SU-DHL-6 (cell line): ENCODE results near the gene CCSER2.

Source experiments
- H2AFZ ChIP-seq: fragments of 200-600 bp; sonication (generic); 2 replicates; pipeline ENCODE4 v1.6.1; 2014; ENCODE audit warnings: low read depth, mild to moderate bottlenecking, moderate library complexity, mixed read lengths, antibody characterized with exemption, low read length; ENCODE audit not compliant: severe bottlenecking
- H3F3A ChIP-seq: fragments of 200-600 bp; shearing (Covaris generic); 2 replicates; pipeline ENCODE4 v1.6.0; 2016; ENCODE audit warnings: antibody characterized with exemption, mild to moderate bottlenecking; ENCODE audit not compliant: insufficient read depth
- H3K27ac ChIP-seq: fragments of 200-600 bp; sonication (generic); 2 replicates; pipeline ENCODE4 v1.5.1; 2016; ENCODE audit warnings: low read depth, mild to moderate bottlenecking, low read length, moderate library complexity, mixed read lengths
- H3K27me3 ChIP-seq: fragments of 200-600 bp; sonication (generic), shearing (Covaris generic); 2 replicates; pipeline ENCODE4 v1.6.0; 2014; ENCODE audit warnings: mild to moderate bottlenecking, low read length
- H3K36me3 ChIP-seq: fragments of 200-600 bp; sonication (generic); 2 replicates; pipeline ENCODE4 v1.6.1; 2014; ENCODE audit warnings: mild to moderate bottlenecking, low read length, mixed read lengths
- H3K4me2 ChIP-seq: fragments of 300-600, 200-600 bp; shearing (Covaris generic), sonication (generic); 2 replicates; pipeline ENCODE4 v1.6.0; 2014; ENCODE audit warnings: low read length, low read depth, mild to moderate bottlenecking; ENCODE audit not compliant: poor library complexity, severe bottlenecking
- H3K4me3 ChIP-seq: fragments of 200-600 bp; sonication (generic); 2 replicates; pipeline ENCODE4 v1.5.1; 2014; ENCODE audit warnings: antibody characterized with exemption, low read length, mild to moderate bottlenecking, mixed read lengths; ENCODE audit not compliant: insufficient read depth, poor library complexity, severe bottlenecking
- H3K79me2 ChIP-seq: fragments of 200-600 bp; sonication (generic); 2 replicates; pipeline ENCODE4 v1.6.1; 2014; ENCODE audit warnings: mild to moderate bottlenecking, low read length, moderate library complexity; ENCODE audit not compliant: insufficient read depth
- H3K9ac ChIP-seq: fragments of 200-600 bp; sonication (generic); 2 replicates; pipeline ENCODE4 v1.7.0; 2014; ENCODE audit warnings: mild to moderate bottlenecking, low read length
- H3K9me2 ChIP-seq: fragments of 200-600 bp; sonication (generic); replicated peaks from 2 replicates; pipeline ENCODE4 v1.6.1; 2014; ENCODE audit warnings: low read length; ENCODE audit not compliant: insufficient read depth
- H3K9me3 ChIP-seq: fragments of 200-600 bp; sonication (generic); 2 replicates; pipeline ENCODE4 v1.6.1; 2014; ENCODE audit warnings: low read length, mixed read lengths; ENCODE audit not compliant: insufficient read depth
- H4K20me1 ChIP-seq: fragments of 200-600 bp; sonication (generic); 2 replicates; pipeline ENCODE4 v1.6.1; 2014; ENCODE audit warnings: low read depth, mild to moderate bottlenecking, antibody characterized with exemption, low read length, moderate library complexity, mixed read lengths
- EZH2phosphoT487 ChIP-seq: fragments of 200-600 bp; sonication (generic), shearing (Covaris generic); conservative IDR thresholded peaks from 2 replicates; pipeline ENCODE4 v1.6.1; 2018; ENCODE audit warnings: mild to moderate bottlenecking, antibody characterized with exemption, low read length, moderate library complexity, mixed read lengths
- TF ChIP-seq, protein P1 (sequence below): fragments of 200-600 bp; sonication (generic); IDR thresholded peaks from one replicate; pipeline ENCODE4 v1.5.1; 2017; ENCODE audit warnings: antibody characterized with exemption, mild to moderate bottlenecking, low read length, moderate library complexity; ENCODE audit not compliant: insufficient read depth, poor library complexity, severe bottlenecking

CCSER2 gene

DNA sequence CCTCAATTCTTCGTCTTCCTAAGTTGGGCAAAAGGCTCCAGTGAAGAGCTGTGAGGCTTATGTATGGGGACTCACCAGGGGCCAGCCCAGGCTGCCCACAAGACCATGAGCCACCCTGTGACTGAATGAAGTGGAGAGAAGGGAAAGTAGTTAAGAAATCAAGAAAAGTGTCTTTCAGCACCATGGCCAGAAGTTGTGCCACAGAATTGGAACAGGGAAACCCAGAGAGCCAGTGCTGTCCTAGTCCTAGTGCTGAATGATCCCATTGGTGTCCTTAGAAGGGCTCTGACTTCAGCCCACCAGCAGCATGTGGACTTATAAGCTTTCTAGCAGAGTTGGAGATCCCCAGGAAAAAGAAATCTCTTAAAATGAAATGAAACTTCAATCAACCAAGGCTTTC lies 37.0 kb upstream of the CCSER2 start:
- Histone ChIP-seq H3K4me3 (no peak overlapping the region), H3K79me2 (no peaks in the 10 kb centered on the region), H3K36me3 (no peaks in the 10 kb centered on the region), H4K20me1 (no peaks in the 10 kb centered on the region), H2AFZ (no peak overlapping the region), H3F3A (no peaks in the 10 kb centered on the region), H3K9me3 (no peaks in the 10 kb centered on the region), H3K4me2 (no peak overlapping the region), H3K9me2 (no peaks in the 10 kb centered on the region), H3K27me3 (no peaks in the 10 kb centered on the region; the same call in 1 of the 2 replicates), H3K27ac (no peak overlapping the region), H3K9ac (no peak overlapping the region)
- TF ChIP-seq, protein P1, sequence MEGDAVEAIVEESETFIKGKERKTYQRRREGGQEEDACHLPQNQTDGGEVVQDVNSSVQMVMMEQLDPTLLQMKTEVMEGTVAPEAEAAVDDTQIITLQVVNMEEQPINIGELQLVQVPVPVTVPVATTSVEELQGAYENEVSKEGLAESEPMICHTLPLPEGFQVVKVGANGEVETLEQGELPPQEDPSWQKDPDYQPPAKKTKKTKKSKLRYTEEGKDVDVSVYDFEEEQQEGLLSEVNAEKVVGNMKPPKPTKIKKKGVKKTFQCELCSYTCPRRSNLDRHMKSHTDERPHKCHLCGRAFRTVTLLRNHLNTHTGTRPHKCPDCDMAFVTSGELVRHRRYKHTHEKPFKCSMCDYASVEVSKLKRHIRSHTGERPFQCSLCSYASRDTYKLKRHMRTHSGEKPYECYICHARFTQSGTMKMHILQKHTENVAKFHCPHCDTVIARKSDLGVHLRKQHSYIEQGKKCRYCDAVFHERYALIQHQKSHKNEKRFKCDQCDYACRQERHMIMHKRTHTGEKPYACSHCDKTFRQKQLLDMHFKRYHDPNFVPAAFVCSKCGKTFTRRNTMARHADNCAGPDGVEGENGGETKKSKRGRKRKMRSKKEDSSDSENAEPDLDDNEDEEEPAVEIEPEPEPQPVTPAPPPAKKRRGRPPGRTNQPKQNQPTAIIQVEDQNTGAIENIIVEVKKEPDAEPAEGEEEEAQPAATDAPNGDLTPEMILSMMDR = no peak
- no peak for TF ChIP-seq EZH2phosphoT487

- Histone ChIP-seq H3K9me3 (no peaks in the 10 kb centered on the region), H3F3A (no peaks in the 10 kb centered on the region), H3K9me2 (no peaks in the 10 kb centered on the region), H2AFZ (no peak overlapping the region), H4K20me1 (no peaks in the 10 kb centered on the region), H3K27ac (no peak overlapping the region), H3K27me3 (no peaks in the 10 kb centered on the region; the same call in 1 of the 2 replicates), H3K36me3 (no peaks in the 10 kb centered on the region), H3K79me2 (no peaks in the 10 kb centered on the region), H3K9ac (no peak overlapping the region), H3K4me2 (no peak overlapping the region), H3K4me3 (no peak overlapping the region)
- no peak for TF ChIP-seq EZH2phosphoT487
- TF ChIP-seq, protein P1 = no peak
Measured at GRCh38 chr10:84292502-84292901, 35.9 kb upstream of the CCSER2 start.

GRCh38 chr10:84293171-84293570 lies 35.2 kb upstream of the CCSER2 start:
- Histone ChIP-seq H3F3A (no peaks in the 10 kb centered on the region), H3K27me3 (no peaks in the 10 kb centered on the region; the same call in 1 of the 2 replicates), H3K9me2 (no peaks in the 10 kb centered on the region), H3K9me3 (no peaks in the 10 kb centered on the region), H4K20me1 (no peaks in the 10 kb centered on the region), H2AFZ (no peak overlapping the region), H3K79me2 (no peaks in the 10 kb centered on the region), H3K4me2 (no peak overlapping the region), H3K9ac (no peak overlapping the region), H3K36me3 (no peaks in the 10 kb centered on the region), H3K27ac (no peak overlapping the region), H3K4me3 (no peak overlapping the region)
- TF ChIP-seq EZH2phosphoT487 = no peak
- TF ChIP-seq, protein P1 = no peak
